Fibroblast of pulmonary artery (primary cell): ENCODE measurements around the gene CARM1.

Experiments used
- DNase-seq: peaks from one replicate; pipeline ENCODE4 v3.0.0-alpha.2; 2010; ENCODE audit warnings: low read depth
- H3K4me3 ChIP-seq: replicated peaks from 2 replicates; pipeline ENCODE4 v1.5.1; 2011; ENCODE audit warnings: low read depth, mild to moderate bottlenecking, control low read depth, low read length, moderate library complexity
- TF ChIP-seq, protein P1 (sequence below): IDR thresholded peaks from 2 replicates; pipeline ENCODE4 v1.5.1; 2011; ENCODE audit warnings: mild to moderate bottlenecking, control low read depth, low read length, inconsistent platforms; ENCODE audit errors: missing control alignments

CARM1 gene

DNA sequence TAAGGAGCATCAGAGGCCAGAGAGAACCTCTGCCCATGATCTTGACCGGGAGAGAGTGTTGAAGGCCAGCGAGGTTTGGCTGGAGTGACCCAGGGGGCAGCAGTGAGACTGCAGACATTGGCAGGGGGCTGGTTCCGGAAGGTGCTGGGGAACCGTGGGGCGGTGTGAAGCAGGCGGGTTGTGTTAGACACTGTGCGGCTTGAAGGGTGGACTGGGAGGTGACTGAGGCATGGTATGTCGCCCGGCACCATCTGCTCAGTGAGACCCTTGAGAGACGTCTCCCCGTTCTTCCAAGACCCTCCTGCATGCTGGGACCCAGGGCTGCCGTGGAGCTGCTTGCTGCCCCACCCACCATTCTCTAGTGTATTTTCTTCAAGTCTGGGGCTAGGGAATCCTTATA lies 24.6 kb downstream of the CARM1 start:
- TF ChIP-seq, protein P1, sequence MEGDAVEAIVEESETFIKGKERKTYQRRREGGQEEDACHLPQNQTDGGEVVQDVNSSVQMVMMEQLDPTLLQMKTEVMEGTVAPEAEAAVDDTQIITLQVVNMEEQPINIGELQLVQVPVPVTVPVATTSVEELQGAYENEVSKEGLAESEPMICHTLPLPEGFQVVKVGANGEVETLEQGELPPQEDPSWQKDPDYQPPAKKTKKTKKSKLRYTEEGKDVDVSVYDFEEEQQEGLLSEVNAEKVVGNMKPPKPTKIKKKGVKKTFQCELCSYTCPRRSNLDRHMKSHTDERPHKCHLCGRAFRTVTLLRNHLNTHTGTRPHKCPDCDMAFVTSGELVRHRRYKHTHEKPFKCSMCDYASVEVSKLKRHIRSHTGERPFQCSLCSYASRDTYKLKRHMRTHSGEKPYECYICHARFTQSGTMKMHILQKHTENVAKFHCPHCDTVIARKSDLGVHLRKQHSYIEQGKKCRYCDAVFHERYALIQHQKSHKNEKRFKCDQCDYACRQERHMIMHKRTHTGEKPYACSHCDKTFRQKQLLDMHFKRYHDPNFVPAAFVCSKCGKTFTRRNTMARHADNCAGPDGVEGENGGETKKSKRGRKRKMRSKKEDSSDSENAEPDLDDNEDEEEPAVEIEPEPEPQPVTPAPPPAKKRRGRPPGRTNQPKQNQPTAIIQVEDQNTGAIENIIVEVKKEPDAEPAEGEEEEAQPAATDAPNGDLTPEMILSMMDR: no peak
- H3K4me3 ChIP-seq: no peak overlapping the region
- DNase-seq: no peak

DNA sequence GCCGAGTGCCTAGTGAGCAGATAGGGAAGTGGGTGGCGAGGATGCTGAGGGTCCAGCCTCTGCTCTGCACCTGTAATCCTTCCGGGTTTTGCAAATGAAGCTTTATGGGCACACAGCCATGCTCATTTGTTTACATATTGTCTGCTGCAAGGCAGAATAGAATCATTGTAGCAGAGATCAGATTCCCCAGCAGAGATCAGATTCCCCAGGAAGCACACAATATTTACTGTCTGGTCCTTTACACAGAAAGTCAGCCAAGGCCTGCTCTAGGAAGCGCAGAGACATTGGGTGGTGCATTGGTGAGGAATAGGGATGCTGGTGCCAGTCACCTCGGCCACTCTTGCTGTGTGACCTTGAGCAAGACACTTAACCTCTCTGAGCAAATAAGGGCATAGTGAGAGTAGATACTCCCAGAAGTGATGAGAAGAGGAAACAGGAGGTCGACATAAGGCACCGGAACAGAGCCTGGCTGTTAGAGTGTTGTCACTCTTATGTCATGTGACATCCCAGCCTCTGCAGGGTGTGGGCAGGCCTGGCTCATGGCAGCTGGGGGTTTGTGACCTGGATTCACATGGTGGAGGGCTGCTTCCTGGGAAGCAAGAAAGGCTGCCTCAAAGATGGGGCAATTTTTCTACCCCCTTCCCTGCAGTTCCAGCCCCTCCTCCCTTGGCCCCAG lies 25.6 kb downstream of the CARM1 start:
- H3K4me3 ChIP-seq: no peak overlapping the region
- TF ChIP-seq, protein P1: no peak
- no peak for DNase-seq

DNA sequence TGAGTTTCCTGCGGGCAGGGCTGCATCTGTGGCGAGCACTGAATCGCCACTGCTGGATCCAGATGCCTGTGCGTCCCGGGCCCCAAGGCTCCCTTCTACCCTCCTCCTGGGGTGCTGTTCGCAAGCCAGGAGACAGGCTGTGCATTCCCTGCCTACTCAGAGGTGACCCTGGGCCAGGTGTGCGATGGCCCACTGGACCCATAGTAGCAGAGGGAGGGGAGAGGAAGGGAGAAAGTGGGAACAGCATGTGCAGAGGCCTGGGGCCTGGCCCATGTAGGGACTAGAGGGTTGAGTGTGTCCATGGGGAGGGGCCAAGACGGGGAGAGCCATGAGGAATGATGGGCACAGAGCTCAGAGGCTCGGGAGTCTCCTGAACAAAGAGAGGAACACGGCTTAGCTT lies 27.3 kb downstream of the CARM1 start:
- TF ChIP-seq, protein P1: no peak
- no peak overlapping the region for H3K4me3 ChIP-seq

DNA sequence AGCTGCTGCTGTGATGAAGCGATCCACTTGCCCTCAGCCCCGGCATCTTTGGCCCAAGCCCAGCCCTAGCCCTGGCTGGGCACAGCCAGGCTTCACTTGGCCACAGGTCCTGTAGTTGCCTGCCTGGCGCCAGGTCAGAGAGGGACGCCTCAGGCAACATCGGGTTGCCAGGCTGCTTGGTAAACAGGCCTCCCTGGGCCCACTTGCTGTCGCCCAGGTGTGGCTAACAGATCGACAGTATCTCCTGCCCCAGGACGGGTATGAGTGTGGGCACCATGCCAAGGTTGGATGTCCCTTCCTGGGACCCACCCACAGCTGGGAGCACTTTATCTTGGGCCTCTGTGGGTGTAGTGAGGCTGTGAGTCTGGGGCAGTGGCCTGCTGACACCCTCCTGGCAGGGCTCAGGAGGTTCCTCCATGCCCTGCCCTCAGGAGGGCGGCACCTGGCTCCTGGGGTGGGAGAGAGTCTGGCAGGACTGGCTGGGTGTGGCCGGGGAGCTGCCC lies 27.8 kb downstream of the CARM1 start:
- no peak for DNase-seq
- TF ChIP-seq, protein P1: no peak
- H3K4me3 ChIP-seq: no peak overlapping the region

More for the DNA sequence above, 27.3 kb downstream of the CARM1 start:
- DNase-seq: no peak

DNA sequence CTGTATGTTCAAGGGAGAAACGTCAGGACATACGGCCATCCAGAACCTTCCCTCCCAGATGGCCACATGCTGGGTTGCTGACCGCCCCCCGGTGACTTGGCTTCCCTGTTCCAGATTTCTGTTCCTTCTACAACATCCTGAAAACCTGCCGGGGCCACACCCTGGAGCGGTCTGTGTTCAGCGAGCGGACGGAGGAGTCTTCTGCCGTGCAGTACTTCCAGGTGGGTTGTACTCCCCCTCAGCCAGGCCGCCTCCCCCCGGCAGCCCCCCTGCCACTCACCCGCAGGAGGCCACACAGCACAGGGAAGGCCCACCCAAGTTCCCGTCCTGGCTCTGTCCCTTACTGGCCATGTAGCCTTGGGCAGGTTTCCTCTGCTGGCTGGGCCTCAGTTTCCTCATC lies 36.6 kb downstream of the CARM1 start:
- TF ChIP-seq, protein P1: no peak
- H3K4me3 ChIP-seq: no peak overlapping the region
- no peak for DNase-seq

DNA sequence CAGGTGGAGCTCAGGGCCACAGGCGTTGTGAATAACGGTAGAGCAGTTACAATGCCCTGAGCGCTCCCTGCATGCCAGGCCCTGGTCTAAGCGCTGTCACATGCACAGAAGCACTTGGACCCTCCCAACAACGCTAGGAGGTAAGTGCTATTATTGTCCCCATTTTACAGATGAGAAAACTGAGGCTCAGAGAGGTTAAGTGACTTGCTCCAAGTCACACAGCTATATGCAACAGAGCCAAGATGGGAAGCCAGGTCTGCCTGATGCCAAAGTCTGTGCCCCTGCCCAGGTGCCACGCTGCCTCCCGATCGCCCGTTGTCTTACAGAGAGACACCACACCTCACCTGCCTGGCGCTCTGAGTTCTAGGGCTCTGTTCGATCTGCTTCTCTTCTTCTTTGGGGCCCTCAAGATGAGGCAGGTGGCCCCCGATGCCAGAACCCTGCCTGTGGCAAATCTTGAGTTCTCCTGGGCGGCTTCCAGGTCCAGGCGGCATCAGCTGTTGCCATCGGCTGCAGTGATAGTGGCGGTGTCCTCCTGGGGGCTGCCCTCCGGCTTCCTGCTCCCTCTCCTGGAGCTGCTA lies 37.1 kb downstream of the CARM1 start:
- TF ChIP-seq, protein P1: no peak
- H3K4me3 ChIP-seq: no peak overlapping the region
- no peak for DNase-seq
